Parathyroid adenoma (tissue), 2 donors: ENCODE results near the gene LEFTY1.

Source experiments
- H2AFZ ChIP-seq: fragments of 300-600 bp; sonication (generic); one replicate; pipeline ENCODE4 v1.7.0; 2017; ENCODE audit warnings: antibody characterized with exemption, mild to moderate bottlenecking
- H3K27ac ChIP-seq: fragments of 300-600 bp; sonication (generic); one replicate; pipeline ENCODE4 v1.7.0; 2017
- H3K27me3 ChIP-seq: fragments of 300-600 bp; sonication (generic); one replicate; pipeline ENCODE4 v1.7.0; 2017; ENCODE audit warnings: low read length; ENCODE audit not compliant: control insufficient read depth, insufficient read depth
- H3K36me3 ChIP-seq: fragments of 300-600 bp; sonication (generic); one replicate; pipeline ENCODE4 v1.7.0; 2017; ENCODE audit warnings: low read length; ENCODE audit not compliant: control insufficient read depth, insufficient read depth
- H3K4me1 ChIP-seq: fragments of 300-600 bp; sonication (generic); one replicate; pipeline ENCODE4 v1.7.0; 2017; ENCODE audit warnings: control low read depth
- H3K4me2 ChIP-seq: fragments of 300-600 bp; sonication (generic); one replicate; pipeline ENCODE4 v1.7.0; 2017; ENCODE audit warnings: low read length
- H3K4me3 ChIP-seq: fragments of 300-600 bp; sonication (generic); one replicate; pipeline ENCODE4 v1.7.0; 2017; ENCODE audit warnings: low read depth, low read length
- H3K79me2 ChIP-seq: fragments of 300-600 bp; sonication (generic); one replicate; pipeline ENCODE4 v1.7.0; 2017; ENCODE audit warnings: control low read depth
- H3K9ac ChIP-seq: fragments of 300-600 bp; sonication (generic); one replicate; pipeline ENCODE4 v1.7.0; 2017; ENCODE audit warnings: mild to moderate bottlenecking
- H3K9me3 ChIP-seq: fragments of 300-600 bp; sonication (generic); one replicate; pipeline ENCODE4 v1.7.0; 2017; ENCODE audit warnings: low read length; ENCODE audit not compliant: control insufficient read depth
- CTCF ChIP-seq: fragments of 300-600 bp; sonication (generic); IDR thresholded peaks from one replicate; pipeline ENCODE4 v1.7.0; 2017; ENCODE audit warnings: antibody characterized with exemption, mild to moderate bottlenecking
- donor health status: primary hyperparathyroidism.

The LEFTY1 gene

GRCh38 chr1:225861834-225862580 lies 26.9 kb downstream of the LEFTY1 start:
- H3K27me3 ChIP-seq, result no peaks in the 10 kb centered on the region
- H3K9ac ChIP-seq, result no peak overlapping the region
- H3K79me2 ChIP-seq, result no peaks in the 10 kb centered on the region
- no peaks in the 10 kb centered on the region for H3K4me1 ChIP-seq
- H3K4me3 ChIP-seq, result no peak overlapping the region
- H3K27ac ChIP-seq, result no peak overlapping the region
- no peak overlapping the region for H3K4me2 ChIP-seq
- no peak overlapping the region for H2AFZ ChIP-seq
- TF ChIP-seq CTCF, result no peak
- H3K36me3 ChIP-seq, result no peaks in the 10 kb centered on the region
- no peaks in the 10 kb centered on the region for H3K9me3 ChIP-seq

GRCh38 chr1:225860876-225861441 lies 28.0 kb downstream of the LEFTY1 start:
- H3K27ac ChIP-seq, result no peak overlapping the region
- no peak overlapping the region for H2AFZ ChIP-seq
- H3K36me3 ChIP-seq, result no peaks in the 10 kb centered on the region
- no peaks in the 10 kb centered on the region for H3K27me3 ChIP-seq
- no peak for TF ChIP-seq CTCF
- H3K4me1 ChIP-seq, result no peaks in the 10 kb centered on the region
- no peak overlapping the region for H3K9ac ChIP-seq
- H3K9me3 ChIP-seq, result no peaks in the 10 kb centered on the region
- no peak overlapping the region for H3K4me2 ChIP-seq
- no peaks in the 10 kb centered on the region for H3K79me2 ChIP-seq
- no peak overlapping the region for H3K4me3 ChIP-seq

- Histone ChIP-seq H3K36me3 (no peaks in the 10 kb centered on the region), H3K4me1 (no peaks in the 10 kb centered on the region), H3K27me3 (no peaks in the 10 kb centered on the region), H3K79me2 (no peaks in the 10 kb centered on the region), H3K27ac (no peak overlapping the region), H3K4me3 (no peak overlapping the region), H3K9ac (no peak overlapping the region), H3K4me2 (no peak overlapping the region), H2AFZ (no peak overlapping the region), H3K9me3 (no peaks in the 10 kb centered on the region)
- no peak for TF ChIP-seq CTCF
Observed at GRCh38 chr1:225860107-225860506, 28.8 kb downstream of the LEFTY1 start.

- H3K9me3 ChIP-seq, result no peaks in the 10 kb centered on the region
- H3K4me3 ChIP-seq, result no peak overlapping the region
- H3K79me2 ChIP-seq, result no peaks in the 10 kb centered on the region
- H3K27me3 ChIP-seq, result no peaks in the 10 kb centered on the region
- H3K27ac ChIP-seq, result no peak overlapping the region
- H3K4me2 ChIP-seq, result no peak overlapping the region
- H3K36me3 ChIP-seq, result no peaks in the 10 kb centered on the region
- no peaks in the 10 kb centered on the region for H3K4me1 ChIP-seq
- no peak for TF ChIP-seq CTCF
- no peak overlapping the region for H3K9ac ChIP-seq
- no peak overlapping the region for H2AFZ ChIP-seq
Observed at GRCh38 chr1:225859151-225859550, 29.8 kb downstream of the LEFTY1 start.

- no peak overlapping the region for H3K9ac ChIP-seq
- no peak for TF ChIP-seq CTCF
- no peaks in the 10 kb centered on the region for H3K9me3 ChIP-seq
- H3K27ac ChIP-seq, result no peak overlapping the region
- no peak overlapping the region for H3K4me2 ChIP-seq
- H3K79me2 ChIP-seq, result no peaks in the 10 kb centered on the region
- no peaks in the 10 kb centered on the region for H3K27me3 ChIP-seq
- no peaks in the 10 kb centered on the region for H3K36me3 ChIP-seq
- no peaks in the 10 kb centered on the region for H3K4me1 ChIP-seq
- no peak overlapping the region for H3K4me3 ChIP-seq
- H2AFZ ChIP-seq, result no peak overlapping the region
Observed at GRCh38 chr1:225857256-225857655, 31.7 kb downstream of the LEFTY1 start.
